Activated CD4-positive, CD25-positive, alpha-beta regulatory T cell treated with anti-CD3 and anti-CD28 coated beads, Interleukin-2, amount 50 U/mL, for 72 hours (primary cell): ENCODE data around the gene RAB34.
A peak's percentile ranks its signal among the peaks of the same experiment; 100 is the strongest.
"Not testable (repeated sequence)": the region's sequence is repeated elsewhere in the genome, so short reads cannot be mapped to it uniquely, and the experiment has no call there.

ENCODE experiments used
- DNase-seq: peaks from one replicate; pipeline ENCODE4 v3.0.0; 2021

The RAB34 gene

DNA sequence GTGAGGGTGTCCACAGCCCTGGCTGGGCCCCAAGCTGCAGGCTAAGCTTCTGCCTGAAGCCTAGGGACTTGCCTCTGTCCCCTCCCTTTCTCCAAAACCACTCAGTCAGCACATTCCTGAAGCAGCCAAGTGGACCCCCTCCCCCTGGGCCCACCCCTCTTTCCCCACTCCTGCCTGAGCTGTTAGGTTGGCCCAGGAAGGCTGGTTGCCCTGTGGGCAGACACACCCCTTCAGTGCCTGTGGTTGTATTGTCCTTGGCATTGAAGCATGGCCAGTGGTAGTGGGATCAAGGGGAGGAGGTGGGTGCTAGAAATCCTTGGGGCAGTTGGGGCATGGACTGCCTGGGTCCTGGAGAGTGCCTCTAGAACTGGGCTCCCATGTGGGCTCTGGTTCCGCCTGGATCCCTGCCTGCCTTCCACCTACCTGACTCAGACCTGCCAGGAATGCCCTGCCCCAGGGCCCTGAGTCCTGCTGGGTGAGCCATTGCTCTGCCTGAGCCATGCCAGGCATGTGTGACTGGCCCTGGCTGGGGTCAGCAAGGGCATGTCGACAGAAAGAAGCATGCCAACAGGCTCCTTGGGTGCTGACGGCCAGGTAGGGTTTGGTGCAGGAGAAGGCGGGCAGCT is 28.2 kb upstream of the RAB34 start:
- DNase-seq = no peak

GRCh38 chr17:28744972-28745785 is 27.5 kb upstream of the RAB34 start:
- no peak for DNase-seq

DNA sequence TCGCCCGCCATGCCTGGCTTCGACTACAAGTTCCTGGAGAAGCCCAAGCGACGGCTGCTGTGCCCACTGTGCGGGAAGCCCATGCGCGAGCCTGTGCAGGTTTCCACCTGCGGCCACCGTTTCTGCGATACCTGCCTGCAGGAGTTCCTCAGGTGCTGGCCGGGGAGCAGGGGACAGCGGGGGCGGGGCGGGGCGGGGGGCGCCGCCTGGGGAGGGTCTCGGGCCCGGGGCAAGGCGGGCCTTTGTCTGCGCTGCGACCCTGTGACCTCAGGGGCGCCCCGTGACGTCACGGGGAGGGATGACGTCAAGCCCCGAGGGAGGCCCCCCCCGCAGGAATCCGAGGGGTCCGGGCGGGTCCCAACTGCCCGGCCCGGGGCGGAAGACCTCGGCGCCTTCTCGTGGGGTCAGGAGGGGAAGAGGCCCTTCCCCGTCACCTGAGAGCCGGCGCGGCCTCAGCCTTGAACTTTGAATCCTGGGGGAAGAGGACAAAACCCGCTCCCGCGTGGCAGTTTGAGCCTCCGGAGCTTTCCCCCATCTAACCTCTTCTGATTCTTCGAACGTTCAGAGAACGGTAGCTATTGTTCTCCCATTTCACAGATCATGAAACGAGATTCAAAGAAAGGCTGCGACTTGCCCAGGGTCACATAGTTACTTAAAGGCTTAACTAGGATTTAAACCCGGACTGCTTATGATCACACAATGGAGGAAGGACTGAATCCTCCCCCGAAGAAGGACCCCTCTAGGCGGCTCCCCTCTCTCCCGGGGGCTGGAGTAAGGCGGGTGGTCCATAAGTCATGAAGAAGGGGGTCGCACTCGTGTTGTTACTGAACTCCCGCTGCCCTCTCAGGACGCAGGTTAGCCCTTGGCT is 26.7 kb upstream of the RAB34 start:
- peak; percentile 63 for DNase-seq

GRCh38 chr17:28743243-28744103 is 25.8 kb upstream of the RAB34 start, which contains the start of gene TRAF4:
TSS of gene TRAF4 (plus strand) at chr17:28744011. CDS start at chr17:28744113, 102 bp downstream.
- DNase-seq = peak; percentile 80

DNA sequence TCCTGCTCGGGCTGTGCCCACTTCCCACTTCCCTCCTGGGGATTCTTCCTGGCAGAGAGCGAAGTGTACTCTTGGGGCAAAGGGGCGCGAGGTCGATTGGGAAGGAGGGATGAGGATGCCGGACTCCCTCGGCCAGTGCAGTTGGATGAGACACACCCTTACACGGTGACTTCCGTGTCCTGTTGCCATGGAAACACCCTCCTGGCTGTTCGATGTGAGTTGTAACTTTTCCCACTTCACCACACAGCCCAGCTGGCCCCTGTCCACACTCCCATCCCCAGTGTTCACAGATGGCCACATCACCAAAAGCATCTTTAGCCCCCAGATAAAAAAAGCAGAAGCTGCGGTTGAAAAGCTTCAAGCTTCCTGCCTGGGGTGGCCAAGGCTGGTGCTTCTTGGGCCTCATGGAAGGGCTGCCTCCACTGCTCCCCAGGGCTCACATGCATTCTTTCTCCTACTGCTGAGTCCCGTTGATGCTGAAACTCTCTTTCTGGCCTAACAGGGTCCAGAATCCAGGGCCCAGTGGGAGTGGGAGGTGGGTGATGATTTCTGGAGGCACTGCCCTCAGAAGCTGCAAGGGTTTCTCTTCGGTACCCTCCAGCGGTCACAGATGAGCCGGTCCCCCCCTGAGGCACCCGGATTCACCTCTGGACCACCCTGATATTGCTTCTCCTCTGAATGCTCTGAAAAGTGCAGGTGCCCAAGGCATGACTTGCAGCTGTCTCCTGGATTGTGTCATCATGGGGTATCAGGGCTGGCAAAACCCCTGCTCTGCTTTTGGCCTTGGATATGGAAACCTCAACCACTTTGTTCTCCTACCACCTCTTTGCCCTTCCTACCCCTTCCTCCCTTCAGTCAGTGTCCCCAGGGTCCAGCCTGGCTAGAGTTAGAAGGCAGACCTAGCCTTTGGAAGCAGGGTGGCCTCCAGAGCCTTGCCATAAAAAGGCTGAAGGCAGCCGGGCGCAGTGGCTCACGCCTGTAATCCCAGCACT is 24.0 kb upstream of the RAB34 start:
- no peak for DNase-seq

GRCh38 chr17:28740406-28741357 is 23.0 kb upstream of the RAB34 start:
- no peak for DNase-seq

DNA sequence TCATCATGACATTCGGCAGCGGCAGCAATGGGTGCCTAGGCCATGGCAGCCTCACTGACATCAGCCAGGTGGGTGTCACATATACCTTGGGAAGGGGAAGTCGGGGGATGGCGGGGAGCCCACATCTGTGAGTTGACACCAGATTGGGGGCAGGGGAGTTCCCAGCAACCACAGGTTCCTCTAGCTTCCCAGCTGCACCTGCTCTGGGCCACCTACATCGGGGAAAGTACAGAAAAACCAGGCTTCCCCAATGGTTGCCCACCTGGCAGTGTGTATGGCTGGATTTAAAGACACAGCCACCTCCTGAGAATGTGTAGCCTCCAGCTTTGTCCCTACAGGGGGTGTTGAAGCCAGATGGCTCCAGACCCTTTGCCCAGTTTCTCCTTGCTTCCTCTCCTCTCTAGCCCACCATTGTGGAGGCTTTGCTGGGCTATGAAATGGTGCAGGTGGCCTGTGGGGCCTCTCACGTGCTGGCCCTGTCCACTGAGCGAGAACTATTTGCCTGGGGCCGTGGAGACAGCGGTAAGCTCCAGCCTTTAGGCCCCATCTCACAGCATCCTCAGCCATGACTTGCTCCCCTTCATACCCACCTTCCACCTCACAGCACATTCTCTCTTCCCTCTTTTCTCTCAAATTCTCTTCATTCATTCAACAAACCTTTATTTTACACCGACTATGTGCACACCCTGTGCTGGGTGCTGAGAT is 21.2 kb upstream of the RAB34 start:
- no peak for DNase-seq

GRCh38 chr17:28737770-28738679 is 20.4 kb upstream of the RAB34 start:
- no peak for DNase-seq

GRCh38 chr17:28737316-28737715 is 19.6 kb upstream of the RAB34 start:
- no peak for DNase-seq

GRCh38 chr17:28735913-28736769 is 18.5 kb upstream of the RAB34 start:
- not testable (repeated sequence) for DNase-seq

- no peak for DNase-seq
Measured at GRCh38 chr17:28735242-28735722, 17.6 kb upstream of the RAB34 start.

- DNase-seq = no peak
Measured at GRCh38 chr17:28734712-28735241, 17.1 kb upstream of the RAB34 start.

GRCh38 chr17:28733346-28733745 is 15.7 kb upstream of the RAB34 start:
- DNase-seq = no peak

DNA sequence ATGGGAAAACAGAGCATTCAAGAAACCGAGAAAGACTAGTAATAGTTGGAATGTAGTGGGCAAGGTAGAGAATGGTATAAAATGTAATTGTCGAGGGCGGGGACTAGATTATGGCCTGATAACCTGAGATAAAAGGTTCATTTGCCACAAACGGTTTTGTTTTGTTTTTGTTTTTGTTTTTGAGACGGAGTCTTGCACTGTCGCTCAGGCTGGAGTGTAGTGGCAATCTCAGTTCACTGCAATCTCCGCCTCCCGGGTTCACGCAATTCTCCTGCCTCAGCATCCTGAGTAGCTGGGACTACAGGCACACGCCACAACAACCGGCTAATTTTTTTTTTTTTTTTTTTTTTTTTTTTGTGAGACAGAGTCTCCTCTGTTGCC is 12.3 kb upstream of the RAB34 start:
- no peak for DNase-seq

- peak; percentile 99 for DNase-seq
Measured at GRCh38 chr17:28728364-28729200, 10.9 kb upstream of the RAB34 start, which contains the start of gene NEK8. TSS of gene NEK8 (plus strand) at chr17:28728788. CDS start at chr17:28728814, 26 bp downstream.
